HS-5 (cell line): ENCODE measurements around the gene MGAT3.

ENCODE experiments used
- DNase-seq: peaks from one replicate; pipeline ENCODE4 v3.0.0-alpha.2; 2012; ENCODE audit warnings: low read depth

The MGAT3 gene

DNA sequence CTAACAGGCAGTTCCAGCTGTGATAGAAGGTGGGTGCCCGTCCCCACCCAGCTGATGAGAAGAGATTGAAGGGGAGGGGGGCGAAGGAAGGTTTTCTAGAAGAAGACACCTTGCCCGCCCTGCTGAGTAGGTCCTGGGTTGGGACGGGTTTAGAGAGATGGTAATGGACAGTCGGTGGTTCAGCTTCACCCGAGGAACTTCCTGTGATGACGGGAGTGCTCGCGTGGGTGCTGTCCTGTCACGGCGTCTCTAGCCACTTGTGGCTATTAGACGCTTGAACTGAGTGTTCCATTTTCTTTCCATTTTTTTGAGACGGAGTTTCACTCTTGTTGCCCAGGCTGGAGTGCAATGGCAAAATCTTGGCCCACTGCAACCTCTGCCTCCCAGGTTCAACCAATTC, 27.6 kb upstream of the MGAT3 start:
- no peak for DNase-seq

DNA sequence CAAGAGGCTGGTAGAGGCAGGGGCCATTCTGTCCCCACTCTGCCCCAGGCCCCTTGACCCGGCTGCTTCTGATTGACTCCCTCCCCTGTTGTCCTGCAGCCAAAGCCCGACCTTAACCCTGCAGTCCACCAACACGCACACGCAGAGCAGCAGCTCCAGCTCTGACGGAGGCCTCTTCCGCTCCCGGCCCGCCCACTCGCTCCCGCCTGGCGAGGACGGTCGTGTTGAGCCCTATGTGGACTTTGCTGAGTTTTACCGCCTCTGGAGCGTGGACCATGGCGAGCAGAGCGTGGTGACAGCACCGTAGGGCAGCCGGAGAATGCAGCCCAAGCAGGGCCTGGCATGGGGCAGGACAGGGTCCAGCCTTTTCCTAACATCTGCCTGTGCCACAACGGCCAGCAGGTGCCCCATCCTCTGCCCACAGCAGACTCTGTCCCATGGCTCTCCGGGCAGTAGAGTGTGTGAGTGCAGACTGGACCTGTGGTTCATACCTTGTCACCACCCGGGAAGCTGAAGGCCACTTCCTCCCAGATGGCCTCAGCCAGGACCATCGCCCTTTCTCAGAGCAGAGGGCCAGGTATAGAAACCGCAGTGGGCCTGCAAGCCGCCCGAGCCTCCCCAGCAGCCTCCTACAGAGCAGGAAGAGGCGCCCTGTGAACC, 26.8 kb upstream of the MGAT3 start:
- no peak for DNase-seq

DNA sequence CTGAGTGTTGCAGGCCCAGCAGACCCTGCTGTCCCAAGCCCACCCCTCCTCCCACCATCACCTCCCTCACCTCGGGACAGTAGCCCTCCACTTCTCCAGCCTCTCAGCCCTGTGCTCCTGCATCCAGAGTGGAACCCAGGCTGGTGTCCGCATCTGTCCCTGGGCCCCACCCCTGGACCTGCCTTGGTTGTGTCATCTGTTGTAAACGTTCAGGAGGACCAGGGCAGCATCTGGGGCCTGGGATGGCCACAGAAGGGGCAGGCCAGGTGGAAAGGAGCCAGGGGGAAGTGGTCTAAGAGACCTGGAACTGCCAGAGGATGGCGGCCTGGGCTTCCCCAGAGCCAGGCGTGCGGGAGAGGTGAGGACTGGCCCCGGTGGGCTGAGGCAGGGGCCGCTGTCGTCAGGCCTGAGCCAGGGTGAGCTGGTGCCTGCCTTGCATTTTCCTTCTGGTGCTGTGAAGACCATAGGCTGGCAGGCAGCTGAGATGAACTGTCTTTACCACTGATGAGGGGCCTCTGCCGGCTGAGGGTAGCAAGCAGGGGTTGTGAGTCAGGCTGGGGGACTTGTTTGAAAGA, 26.1 kb upstream of the MGAT3 start:
- no peak for DNase-seq

DNA sequence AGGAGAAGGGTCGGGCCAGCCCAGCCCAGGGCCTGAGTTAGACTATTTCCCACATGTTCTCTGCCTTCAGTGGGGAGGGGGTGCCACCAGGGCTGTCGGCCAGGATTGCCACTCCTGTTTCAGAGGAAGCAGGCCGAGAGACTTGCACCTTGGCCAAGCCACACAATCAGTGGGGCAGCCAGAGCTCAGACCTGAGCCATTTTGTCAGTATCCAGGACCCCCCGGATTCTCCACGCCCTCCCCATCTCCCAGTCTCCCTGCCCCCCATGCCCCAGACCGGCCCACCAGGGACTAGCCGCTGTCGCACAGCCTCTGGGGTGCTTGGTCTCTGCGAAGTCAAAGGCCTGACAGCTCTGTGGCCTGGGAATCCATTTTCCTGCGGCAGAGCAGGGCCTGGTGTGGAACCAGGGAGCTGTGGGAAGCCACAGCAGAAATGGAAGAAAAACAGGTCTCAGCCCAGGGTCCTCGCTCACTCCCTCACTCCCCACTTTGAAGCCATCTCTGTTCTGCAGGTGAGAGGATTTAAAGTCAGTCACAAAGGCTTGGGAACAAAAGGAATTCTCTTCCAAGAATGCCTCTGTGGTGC, 25.5 kb upstream of the MGAT3 start:
- DNase-seq, result no peak

DNA sequence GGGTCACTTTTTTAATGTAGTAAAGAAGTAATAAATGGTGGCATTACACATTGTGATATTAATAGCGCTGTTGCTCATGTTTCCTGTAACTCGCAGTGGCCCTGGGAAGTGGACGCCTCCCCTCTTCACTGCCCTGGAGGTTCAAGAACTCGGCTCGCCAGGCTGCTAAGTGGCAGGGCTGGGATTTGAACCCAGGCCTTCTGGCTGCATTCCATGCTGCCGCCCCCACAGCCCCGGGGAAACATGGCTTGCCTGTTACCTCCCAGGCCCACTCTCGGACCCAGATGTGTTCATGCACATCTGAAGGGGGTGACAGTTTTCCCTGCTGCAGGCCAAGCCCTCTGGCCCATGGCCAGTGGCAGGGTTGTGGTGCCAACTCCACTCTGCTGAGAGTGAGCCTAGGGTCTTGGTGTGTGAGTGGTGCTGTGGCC, 25.0 kb upstream of the MGAT3 start:
- no peak for DNase-seq

DNA sequence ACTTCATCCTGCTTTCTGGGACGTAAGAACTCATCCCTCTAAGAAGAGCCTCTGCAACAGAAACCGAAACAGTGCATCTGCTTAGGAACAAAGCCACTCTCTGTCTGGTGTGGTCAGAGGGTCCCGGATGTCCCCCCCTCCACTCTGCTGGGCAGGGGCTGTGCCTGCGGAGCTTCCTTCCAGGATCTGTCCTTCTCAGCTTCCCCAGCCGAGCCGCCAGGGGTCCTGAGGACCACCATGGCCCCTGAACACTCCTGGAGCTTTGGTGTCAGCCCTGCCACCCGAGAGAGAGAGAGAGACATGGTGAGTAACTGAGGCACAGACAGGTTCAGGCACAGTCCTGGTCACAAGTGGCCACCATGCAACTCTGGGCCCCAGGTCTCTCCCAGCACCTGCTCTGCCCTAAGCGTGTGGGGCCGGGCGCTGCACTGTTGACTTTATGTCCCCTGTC, 24.4 kb upstream of the MGAT3 start:
- DNase-seq, result no peak

DNA sequence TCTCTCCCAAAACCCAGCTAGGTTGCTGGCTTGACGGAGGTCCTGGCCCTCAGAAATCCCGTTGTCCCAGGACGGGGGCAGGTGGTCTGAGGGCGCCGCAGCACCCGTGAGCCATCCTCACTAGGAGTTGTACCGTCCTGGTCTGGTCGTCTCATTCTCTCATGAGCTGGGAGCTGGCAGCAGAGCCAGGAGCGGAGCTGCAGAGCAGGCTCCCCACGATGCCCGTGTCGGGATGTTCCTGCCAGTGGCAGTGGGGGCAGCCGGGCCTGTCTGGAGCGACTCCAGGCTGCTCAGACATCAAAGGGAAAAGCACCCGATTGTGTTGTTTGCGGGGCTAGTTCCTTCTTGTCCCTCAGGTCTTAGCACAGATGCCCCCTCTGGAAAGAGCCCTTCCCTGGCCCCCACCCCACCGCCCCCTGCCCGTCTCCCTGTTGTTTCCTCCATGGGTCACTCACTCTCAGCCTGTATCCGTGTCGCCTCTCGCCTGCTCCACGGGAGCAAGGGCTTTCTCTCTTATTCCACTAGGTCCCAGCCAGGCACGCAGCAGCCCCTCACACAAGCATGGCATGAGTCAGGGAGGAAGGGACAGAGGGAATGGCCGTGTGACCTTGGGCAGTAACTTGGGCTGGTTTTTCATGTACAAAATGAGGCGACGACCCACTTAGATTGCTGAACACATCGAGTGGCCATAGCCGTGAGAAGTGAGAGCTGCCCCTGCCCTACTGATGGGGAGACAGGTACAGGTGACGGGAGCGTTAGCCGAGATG, 23.2 kb upstream of the MGAT3 start:
- DNase-seq, result no peak

DNA sequence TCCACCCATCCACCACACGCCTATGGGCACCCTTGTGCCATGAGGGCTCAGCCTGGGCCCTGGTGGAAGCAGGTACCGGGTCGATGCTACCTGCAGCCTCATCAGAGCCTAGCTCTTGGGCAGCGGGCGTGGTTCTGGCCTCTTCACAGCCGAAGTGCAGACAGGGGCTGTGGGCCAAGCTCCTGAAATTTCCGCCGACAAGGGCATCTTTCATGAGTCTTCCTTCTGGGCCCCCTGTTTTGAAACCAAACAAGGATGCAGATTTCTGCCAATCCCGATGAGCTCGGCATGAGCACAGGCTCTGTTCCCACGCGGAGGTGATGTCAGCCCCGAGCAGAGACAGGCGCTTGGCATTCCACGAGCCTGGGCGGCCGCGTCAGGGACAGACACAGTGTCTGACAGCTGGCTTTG, 22.6 kb upstream of the MGAT3 start:
- no peak for DNase-seq

DNA sequence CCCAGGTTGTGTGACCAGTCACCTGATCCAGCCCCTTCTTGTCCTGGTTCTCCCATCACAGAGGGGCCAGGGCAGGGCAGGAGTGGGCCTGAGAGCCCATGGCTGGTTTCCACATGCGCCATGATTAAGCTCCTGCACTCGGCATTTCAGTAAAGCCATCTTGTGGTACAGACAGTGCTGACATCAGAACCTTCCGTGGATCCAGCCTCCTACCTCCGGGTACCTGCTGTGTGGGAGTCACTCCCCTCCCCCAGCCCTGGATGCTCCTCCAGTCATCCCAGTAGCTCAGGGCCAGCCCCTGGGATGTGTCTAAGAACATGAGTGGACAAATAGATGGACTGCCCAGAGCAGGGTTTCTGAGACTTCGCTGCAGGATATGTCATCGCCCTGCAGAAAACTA, 22.1 kb upstream of the MGAT3 start:
- no peak for DNase-seq

DNA sequence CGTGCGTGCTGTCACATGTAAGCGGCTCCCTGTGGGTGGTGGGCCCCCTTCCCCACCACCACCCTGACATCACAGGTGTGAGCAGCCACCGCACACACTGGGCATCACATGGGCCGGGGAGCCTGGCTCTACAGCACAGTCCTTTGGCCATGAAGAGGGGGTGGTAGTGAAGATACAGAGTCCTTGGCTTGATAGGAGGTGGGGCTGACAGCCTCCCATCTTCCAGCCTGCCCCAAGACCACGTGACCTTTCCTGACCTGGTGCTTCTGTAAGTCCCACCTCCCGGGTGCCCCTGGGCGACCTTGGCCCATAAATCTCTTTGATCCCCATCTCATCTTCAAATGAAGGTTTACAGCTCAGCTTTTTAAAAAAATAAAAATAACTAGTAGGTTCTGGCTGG, 21.2 kb upstream of the MGAT3 start:
- DNase-seq, result no peak

DNA sequence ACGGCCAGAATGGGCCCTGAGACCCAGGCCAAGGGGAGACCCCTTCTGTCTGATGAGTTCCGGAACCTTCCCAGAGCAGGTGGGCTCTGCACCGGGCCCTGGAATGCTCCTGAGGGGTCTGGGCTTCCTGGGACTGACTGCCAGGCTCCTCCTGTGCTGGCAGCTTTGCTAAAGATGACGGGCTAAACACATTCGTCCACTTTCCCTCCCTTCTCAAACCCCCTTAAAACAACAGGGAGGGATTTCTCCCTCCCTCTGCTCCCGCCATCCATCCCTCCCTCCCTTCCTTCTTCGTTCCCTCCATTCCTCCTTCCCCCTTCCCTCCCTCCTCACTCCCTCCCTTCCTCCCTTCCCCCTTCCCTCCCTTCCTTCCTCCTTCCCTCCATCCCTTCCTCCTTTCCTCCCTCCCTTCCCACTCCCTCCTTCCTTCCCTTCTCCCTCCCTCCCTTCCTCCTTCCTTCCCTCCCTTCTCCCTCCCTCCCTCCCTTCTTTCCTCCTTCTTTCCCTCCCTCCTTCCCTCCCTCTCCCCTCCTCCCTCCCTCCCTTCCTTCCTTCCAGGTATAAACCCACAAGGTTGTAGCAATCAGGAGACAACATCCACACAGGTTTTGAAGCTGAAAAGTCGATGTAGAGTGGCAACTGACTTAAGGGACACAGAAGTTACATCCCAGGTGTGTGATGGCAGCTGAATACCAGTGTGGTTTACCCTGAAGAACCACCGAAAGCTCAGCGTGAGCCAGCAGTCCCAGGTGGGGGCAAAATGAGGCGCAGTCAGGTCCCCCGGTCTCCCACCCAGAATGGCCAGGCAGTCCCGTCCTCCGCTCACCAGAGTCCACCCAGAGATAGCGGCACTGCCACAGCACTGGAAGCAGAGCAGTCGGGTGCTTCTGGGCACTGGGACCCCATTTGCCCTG, 18.8 kb upstream of the MGAT3 start:
- DNase-seq, result no peak

DNA sequence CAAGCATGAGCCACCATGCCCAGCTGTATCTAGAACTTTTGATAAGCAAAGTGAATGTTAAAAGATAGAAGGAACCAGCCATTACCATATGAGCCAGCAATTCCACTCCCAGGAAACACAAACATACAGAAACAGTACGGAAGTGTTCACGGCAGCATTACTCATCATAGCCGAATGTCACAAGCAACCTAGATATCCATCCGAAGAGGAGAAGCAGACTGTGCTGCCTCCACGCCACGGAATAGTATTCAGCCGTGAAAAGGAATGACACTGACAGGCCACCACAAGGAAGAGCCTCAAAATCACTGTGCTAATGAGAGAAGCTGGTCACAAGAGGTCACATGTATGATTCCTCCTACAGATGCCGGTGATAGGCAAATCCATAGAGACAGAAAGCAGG, 17.6 kb upstream of the MGAT3 start:
- peak; percentile 11 for DNase-seq

DNA sequence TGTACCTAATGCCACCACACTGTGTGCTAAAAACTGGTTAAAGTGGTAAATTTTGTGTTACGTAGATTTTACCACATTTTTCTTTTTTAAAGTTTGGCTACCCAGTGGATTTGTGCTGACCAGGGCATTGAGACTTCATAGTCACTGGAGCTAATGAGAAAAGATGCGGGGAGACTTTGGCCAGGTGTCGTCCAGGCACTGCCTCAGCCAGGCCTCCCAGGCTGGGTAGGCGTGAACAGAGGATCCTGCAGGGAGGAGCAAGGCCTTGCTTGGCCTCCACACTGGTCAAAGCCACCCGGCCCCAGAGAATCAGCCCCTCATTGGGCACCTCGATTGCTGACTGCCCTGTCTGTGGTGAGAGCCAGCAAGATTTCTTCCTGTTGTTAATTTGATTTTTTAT, 13.4 kb upstream of the MGAT3 start:
- no peak for DNase-seq

DNA sequence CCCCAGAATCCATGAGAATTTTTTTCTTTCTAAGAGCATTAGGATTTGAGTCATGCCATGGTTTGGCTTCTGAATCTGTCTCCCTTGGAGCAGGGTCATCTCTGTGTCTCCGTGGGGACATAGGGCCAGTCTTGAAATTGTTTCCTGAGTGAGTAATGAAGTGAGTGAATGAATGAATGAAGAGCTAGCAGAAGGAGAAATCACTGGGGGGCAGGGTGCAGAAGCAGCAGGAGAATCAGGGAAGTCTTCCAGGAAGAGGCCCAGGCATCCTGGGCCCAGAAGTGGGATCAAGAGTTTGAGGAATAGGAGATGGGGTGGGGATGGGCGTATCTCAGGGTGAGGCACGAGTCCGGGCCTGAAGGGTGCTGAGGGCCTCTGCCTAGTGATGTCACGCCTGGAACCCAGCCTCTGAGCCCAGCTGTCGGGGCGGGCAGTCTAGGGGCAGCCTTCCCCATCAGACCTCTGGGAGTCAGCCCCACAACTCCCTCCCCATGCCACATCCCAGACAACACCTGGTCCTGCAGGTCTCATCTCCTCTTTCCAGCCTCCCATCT, 12.5 kb upstream of the MGAT3 start:
- no peak for DNase-seq

DNA sequence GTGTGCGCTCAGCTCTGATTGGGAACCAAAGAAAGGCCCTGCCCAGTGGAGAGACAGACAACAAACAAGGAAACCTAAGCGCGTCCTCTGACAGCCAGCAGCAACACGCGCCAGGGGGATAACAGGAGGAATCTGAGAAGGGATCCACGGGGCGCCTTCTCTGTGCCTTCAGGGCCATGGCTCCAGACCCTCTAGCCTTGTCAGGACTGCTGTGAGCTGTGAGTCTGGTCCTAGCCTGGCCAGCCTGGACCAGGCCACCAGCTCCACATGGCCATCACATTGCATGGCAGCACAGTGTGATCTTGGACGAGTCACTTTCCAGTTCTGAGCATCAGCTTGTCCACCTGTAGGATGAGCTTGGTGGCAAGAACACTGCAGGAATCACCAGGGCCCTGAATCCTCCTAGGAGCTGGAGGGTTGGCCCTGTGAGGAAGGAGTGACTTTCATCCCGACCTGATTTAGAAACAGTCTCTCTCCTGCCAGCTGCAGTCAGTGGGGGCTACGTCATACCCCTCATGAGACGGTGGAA, 11.8 kb upstream of the MGAT3 start:
- no peak for DNase-seq

DNA sequence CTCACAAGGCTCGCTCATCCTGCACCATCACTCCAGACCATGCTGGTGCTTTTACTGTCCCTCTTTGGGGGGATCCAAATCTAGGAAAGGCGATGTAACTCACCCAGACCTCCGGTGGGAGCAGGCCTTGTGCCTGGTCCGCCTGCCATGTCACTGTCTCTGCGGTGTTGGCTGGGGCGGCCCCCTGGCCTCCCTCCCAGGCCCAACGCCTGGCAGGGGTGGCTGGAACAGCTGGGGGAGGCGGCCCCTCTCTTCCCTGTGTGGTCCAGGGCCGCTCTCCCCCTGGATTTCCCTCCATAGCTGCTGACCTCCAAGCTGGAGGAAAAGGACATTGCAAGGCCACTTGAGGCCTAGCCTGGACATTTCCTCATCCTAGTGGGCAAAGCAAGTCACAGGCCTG, 11.1 kb upstream of the MGAT3 start:
- no peak for DNase-seq

DNA sequence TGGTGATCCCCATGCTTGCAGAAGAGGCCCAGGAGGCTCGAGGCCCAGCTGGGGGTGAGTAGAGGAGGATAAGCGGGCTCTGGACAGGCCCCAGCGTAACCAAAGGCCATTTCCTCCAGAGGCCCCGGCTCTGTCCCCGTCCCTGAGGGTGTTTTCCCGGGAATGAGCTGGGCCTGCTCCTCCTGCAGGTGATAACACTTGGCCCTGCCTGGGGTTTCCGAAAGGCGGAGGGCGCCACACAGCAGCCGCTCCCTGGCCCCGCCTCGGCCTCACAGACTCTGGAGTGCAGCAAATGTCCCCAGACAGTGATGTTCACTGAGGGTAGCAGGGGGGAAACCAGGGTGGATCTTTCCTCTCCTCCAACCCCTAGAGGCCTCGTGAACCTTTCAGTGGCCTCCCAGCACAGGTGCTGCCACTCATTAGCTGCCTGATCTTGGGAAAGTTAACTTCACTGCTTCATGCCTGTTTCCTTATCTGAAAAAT, 10.5 kb upstream of the MGAT3 start:
- DNase-seq, result no peak

DNA sequence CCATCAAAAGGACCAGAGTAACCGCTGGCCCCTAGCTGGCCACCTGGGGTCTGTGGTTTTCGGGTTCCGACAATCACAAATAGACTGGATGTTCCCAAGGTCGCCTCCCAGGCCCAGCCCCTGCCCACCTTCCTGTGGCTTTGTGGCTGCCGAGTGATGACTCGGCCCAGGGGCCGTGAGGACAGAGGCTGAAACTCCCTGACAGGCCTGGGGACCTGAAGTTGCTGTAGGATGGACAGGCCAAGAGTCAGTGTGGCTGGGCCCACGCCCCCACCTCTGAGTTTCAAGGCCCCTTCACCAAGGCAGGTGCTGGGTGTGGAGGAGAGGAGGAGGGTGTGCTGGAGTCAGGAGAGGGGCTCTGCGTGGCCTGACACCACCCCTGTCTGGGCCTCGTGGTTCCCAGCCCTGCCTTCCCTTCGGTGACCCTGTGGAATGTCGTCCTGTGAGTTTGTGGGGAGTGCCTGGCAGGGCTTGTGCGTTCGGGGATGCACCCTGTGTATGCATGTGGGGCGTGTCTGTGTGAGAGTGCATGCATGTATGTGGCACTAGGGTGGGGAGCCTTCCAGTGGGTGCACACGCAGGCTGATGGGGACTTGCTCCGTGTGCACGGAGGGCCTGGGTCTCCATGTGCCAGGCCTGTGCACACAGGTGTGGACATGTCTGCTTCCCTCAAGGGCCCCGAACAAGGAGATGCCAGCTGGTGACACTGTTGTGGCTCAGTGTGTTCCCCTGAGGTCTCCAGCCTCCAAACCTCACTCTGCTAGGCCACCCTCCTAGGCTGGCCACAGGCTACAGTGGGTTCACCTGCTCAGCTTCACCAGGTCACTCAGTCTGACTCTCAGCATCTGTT, 8.4 kb upstream of the MGAT3 start:
- DNase-seq, result no peak

DNA sequence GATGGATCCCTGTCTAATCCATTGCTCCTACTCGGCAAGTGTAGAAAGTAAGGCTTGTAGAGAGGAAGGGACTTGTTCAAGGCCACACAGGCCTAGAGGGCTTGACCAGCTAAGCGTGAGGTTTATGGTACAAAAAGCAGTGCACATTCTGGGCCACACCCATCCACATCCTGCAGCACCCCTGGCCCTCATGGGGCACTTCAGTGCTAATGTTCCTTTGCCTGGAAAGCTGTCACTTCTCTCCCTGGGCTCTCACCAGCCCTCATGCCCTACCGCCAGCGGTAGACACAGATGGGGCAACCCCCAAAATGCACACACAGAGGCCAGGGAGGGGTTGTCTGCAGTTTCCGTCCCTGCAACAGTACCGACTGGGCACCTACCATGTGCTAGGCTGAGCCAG, 7.1 kb upstream of the MGAT3 start:
- DNase-seq, result no peak

DNA sequence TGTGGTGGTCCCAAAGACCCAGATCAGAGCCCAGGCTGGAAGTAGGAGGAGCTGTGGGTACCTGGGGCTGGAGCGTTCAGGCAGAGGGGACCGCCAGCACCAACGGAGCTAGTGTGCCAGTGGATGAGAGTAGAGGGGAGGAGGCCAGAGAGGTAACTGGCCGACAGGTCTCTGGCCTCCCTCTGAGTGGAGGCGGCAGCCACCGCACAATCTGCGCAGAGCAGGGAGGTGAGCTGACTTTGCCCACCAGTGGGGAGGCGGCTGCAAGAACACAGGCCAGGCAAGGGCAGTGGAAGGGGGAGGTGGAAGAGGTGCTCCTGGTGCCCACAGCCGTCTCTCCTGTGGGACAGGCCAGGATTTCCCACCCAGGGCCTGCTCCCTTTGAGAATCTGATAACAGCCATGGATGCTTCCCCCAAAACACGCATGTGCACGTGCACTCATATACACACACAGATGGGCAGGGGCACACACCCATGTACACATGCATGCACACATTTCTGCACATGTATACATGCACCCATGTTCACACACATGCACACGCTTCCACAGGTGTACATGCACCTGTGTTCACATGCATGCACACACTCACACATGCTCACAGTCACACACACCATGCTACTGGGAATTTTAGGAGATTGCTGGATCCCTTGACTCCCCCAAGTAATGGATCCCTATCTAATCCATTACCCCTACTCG, 6.4 kb upstream of the MGAT3 start:
- no peak for DNase-seq
